NCI-H524 (cell line): ENCODE measurements around the gene AP1M1.
"Not testable (repeated sequence)": the region's sequence is repeated elsewhere in the genome, so short reads cannot be mapped to it uniquely, and the experiment has no call there.

Source experiments
- DNase-seq, 2 experiments: peaks; one replicate each; lab custom pipeline; 2025; lab: John Stamatoyannopoulos, UW

AP1M1 gene

GRCh38 chr19:16261584-16262368 lies 64.1 kb downstream of the AP1M1 start:
- no peak for DNase-seq

DNA sequence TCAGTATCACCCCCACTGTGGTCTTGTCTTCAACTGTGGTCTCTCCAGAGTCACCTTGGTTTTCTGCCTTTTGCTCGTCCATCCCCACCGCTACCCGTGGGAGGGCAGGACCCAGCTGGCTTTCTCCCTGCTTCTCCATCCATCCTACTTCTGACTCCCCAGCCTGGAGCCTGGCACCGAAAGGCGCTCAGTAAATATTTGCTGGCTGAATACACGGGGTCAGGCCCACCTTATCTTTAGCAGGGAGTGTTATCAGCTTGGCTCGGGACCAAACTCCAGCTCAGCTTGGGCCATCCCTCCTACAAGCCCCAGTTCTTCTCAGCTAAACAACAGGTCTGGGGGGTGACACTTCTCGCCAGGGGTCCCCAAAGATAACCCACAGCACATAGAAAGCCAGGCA lies 64.9 kb downstream of the AP1M1 start:
- DNase-seq, result no peak

GRCh38 chr19:16263141-16263761 lies 65.5 kb downstream of the AP1M1 start:
- no peak for DNase-seq

- no peak for DNase-seq
Observed at GRCh38 chr19:16265205-16265604, 67.5 kb downstream of the AP1M1 start.

GRCh38 chr19:16265890-16266585 lies 68.3 kb downstream of the AP1M1 start:
- no peak for DNase-seq

GRCh38 chr19:16266586-16266942 lies 68.9 kb downstream of the AP1M1 start:
- DNase-seq, result no peak

- DNase-seq, result no peak
Observed at GRCh38 chr19:16268676-16269319, 71.1 kb downstream of the AP1M1 start.

- no peak for DNase-seq
Observed at GRCh38 chr19:16272945-16273344, 75.2 kb downstream of the AP1M1 start.

GRCh38 chr19:16274447-16274846 lies 76.7 kb downstream of the AP1M1 start:
- DNase-seq, result no peak

DNA sequence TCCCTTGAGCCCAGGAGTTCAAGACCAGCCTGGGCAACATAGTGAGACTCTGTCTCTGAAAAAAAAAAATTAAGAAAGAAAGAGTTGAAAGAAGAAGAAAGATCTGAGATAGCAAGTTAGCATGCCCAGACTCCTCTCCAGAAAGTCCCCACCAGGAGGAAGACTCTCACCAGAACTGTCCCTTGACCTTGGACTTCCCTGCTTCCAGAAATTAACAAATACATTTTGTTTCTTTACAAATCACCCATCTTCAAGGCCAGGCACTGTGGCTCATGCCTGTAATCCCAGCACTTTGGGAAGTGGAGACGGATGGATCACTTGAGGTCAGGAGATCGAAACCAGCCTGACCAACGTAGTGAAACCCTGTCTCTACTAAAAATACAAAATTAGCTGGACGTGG lies 82.6 kb downstream of the AP1M1 start:
- DNase-seq, result no peak

DNA sequence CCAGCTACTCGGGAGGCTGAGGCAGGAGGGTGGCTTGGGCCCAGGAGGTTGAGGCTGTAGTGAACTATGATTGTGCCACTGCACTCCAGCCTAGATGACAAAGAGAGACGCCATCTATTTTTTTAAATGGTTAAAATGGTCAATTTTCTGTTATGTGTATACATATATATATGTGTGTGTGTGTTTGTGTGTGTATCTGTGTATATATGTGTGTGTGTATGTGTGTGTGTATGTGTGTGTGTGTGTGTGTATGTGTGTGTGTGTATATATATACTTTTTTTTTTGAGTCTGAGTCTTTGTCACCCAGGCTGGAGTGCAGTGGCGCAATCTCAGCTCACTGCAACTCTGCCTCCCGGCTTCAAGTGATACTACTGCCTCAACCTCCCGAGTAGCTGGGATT lies 84.0 kb downstream of the AP1M1 start:
- DNase-seq, result no peak

DNA sequence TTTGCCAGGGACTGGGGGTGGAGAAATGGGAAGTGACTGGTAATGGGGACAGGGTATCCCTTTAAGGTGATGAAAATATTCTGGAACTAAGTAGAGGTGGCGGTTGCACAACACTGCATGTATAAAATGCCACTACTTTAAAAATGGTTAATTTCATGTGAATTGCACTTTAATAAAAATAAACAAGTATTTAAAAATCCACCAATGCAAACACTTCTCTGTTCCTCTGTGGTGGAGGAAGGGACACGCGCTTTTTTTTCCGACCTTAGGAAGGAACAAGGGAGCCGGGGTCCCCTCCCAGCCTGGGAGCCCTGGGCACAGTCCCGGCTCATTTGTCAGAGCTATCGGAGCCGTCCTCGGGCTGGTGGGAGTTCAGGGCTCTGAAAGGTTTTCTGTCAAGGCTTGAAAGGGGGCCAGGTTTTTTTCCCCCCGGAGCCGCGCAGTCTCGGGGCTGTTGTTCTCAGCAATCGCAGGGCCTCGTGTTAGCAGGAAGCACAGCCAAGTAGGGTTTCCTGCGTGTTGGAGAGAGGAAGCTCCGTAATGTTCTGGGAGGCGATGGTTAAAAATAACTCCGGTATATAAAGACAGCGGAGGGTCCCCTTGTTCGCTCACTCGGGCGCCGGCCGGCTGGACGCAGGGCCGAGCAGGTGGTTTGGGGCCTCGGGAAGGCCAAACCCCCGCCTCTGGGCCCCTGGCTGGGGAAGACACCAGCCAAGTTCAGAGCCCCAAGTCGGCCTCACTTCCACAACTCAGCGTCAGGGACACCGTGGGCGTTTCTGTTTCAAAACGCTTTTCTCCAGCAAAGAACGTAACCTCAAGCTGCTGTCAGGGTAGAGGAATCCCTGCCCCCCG lies 85.7 kb downstream of the AP1M1 start:
- DNase-seq, result no peak

DNA sequence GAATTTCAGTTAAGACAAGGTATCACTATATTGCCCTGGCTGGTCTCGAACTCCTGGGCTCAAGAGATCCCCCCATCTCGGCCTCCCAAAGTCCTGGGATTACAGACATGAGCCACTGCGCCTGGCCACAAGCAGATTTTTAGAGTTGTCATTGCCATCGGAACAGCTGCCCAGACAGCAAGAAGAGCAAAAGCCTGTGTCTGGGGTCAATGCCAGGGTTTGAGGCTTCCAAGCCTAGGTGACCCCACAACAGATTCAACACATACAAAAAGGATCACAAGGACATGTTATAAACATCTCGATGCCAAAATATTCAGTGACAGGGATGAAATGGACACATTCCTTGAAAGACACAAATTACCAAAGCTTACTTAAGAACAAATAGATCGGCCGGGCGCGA lies 86.8 kb downstream of the AP1M1 start:
- no peak for DNase-seq

GRCh38 chr19:16285079-16285478 lies 87.4 kb downstream of the AP1M1 start:
- not testable (repeated sequence) for DNase-seq

DNA sequence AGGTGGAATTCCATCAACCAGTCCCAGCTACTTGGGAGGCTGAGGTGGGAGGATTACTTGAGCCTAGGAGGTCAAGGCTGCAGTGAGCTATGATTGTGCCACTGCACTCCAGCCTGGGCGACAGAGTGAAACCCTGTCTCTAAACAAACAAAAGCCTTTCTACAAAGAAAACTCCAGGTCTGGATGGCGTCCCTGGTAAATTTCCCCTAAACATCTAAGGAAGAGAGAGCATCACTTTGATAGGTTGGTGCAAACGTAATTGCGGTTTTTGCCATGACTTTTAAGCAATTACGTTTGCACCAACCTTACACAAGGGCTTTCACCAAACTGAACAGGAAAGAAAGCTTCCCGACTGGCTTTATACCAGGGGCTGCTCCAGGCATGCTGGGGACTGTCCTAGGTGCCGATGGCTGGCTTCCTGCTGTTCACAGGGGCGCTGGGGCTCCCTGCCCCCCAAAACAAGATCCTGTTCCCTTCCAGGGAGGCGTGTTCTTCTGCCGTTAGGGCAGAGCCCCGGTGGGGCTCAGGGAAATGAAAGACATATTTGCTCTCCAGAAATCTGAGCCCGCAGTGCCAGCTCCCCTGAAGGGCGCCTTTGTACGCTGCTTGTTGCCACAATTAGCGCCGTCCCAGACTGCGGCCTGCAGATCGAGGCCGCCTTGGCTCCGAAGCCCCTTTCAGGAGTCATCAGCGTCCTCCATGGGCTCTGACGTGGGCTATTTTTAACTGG lies 88.2 kb downstream of the AP1M1 start:
- DNase-seq, result peak in 1 of 2 experiments; percentile 9

GRCh38 chr19:16288544-16288943 lies 90.8 kb downstream of the AP1M1 start:
- no peak for DNase-seq

GRCh38 chr19:16289594-16289993 lies 91.9 kb downstream of the AP1M1 start:
- DNase-seq, result no peak

DNA sequence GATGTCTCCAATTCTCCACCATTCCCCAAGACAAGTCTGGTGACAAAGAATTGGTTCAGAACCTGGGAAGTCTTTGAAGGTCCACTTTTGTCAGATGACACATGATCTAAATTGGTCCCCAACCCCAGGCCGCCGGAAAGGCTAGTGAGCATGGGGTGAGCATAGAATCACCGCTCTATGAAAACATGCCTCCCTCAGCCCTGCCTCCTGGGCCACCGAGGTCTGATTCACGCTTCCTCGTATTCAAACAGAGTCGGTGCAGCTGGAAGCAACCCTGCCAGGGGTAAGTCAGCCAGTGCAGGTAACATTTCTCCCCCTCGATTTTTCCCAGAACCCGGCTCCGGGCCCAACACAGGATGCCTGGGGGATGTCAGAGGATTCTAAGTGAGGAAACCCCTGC lies 93.0 kb downstream of the AP1M1 start:
- no peak for DNase-seq

- no peak for DNase-seq
Observed at GRCh38 chr19:16293118-16294091, 95.7 kb downstream of the AP1M1 start.

DNA sequence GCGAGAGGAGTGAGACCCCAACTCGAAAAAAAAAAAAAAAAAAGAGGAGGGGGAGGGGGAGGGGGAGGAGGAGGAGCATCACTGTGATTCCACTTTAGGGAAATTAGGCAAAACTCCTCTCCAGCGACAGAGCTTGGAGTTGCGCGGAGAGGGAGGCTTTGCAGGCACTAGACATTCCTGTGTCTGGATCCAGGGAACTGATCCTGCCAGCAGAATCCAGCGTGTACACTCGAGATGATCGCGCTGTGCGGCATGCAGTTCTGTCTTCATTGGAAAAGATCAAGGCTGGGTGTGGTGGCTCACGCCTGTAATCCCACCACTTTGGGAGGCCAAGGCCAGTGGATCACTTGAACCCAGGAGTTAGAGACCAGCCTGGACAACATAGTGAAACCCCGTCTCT lies 97.3 kb downstream of the AP1M1 start:
- no peak for DNase-seq
